HepG2 (cell line): ENCODE measurements around the gene MPG. TPM values are rescaled to one million over a fixed set of nuclear protein-coding genes. Genes with fewer than 3 reads are reported as not detected.

ENCODE experiments used
- GMEB1 ChIP-seq: sonication (generic); formaldehyde crosslinking; IDR thresholded peaks from 2 replicates; pipeline ENCODE4 v1.5.1; 2020; ENCODE audit warnings: missing genetic modification reagents, mild to moderate bottlenecking, borderline replicate concordance
- HNF4G ChIP-seq, 2 experiments: sonication (generic) in 1 of 2; formaldehyde crosslinking in 1 of 2; IDR thresholded peaks; 2 replicates each; pipeline versions ENCODE4 v1.4.0 to v1.6.1; 2011 to 2020; ENCODE audit warnings: borderline replicate concordance in 2 of 2, low read depth in 2 of 2, mild to moderate bottlenecking in 2 of 2, low read length in 1 of 2, missing genetic modification reagents in 1 of 2, moderate library complexity in 1 of 2
- KLF16 ChIP-seq, 2 experiments: sonication (generic) in 1 of 2; formaldehyde crosslinking in 1 of 2; IDR thresholded peaks; 2 replicates each; pipeline versions ENCODE4 v1.6.1 to v1.8.0; 2016 to 2023; ENCODE audit warnings: missing genetic modification reagents in 2 of 2, missing compliant biosample characterization in 1 of 2
- XRCC5 ChIP-seq: fragments of 200-400 bp; formaldehyde crosslinking; optimal IDR thresholded peaks from 2 replicates; pipeline ENCODE3; 2017; ENCODE audit warnings: mild to moderate bottlenecking, low read length
- ZBTB49 ChIP-seq: sonication (generic); formaldehyde crosslinking; IDR thresholded peaks from 2 replicates; pipeline ENCODE4 v1.4.0; 2020; ENCODE audit warnings: missing genetic modification reagents, borderline replicate concordance
- ZNF354B ChIP-seq: sonication (generic); formaldehyde crosslinking; IDR thresholded peaks from 2 replicates; pipeline ENCODE4 v1.8.0; 2022; ENCODE audit warnings: mild to moderate bottlenecking, missing genetic modification reagents
- ZNF432 ChIP-seq: sonication (generic); formaldehyde crosslinking; IDR thresholded peaks from 2 replicates; pipeline ENCODE4 v1.5.0; 2020; ENCODE audit warnings: missing genetic modification reagents, mild to moderate bottlenecking, borderline replicate concordance
- ZNF768 ChIP-seq: sonication (generic); formaldehyde crosslinking; IDR thresholded peaks from 2 replicates; pipeline ENCODE4 v1.4.0; 2020; ENCODE audit warnings: missing genetic modification reagents
- polyA plus RNA-seq, 8 experiments: library from polyadenylated mRNA; depleted of rRNA in 3 of 8; stranded (reverse) in 7 of 8; unstranded in 1 of 8; fragments of >200 nt; fragmentation: Illumina TruSeq in 4 of 8; extraction: Trizol in 4 of 8; gene quantifications; 2 replicates each; pipeline versions ENCODE4 v1.2.1 to v1.2.3, GENCODE V29; 2011 to 2016; ENCODE audit warnings: low read depth in 4 of 8, missing spikeins in 1 of 8, mixed read lengths in 1 of 8; ENCODE audit not compliant: insufficient read depth in 1 of 8
- total RNA-seq, 5 experiments: library from RNA; depleted of rRNA; stranded (reverse); fragments of >200 nt; fragmentation: Illumina TruSeq; extraction: Trizol; gene quantifications; 2 replicates each; pipeline ENCODE4 v1.2.3, GENCODE V29; 2016; ENCODE audit warnings: low read depth in 1 of 5
- TF ChIP-seq, protein P1 (sequence below): sonication (generic); formaldehyde crosslinking; IDR thresholded peaks from 2 replicates; pipeline ENCODE4 v1.4.0; 2020; ENCODE audit warnings: missing genetic modification reagents
- TF ChIP-seq, protein P2 (sequence below): sonication (generic); formaldehyde crosslinking; IDR thresholded peaks from 2 replicates; pipeline ENCODE4 v1.8.0; 2022; ENCODE audit warnings: mild to moderate bottlenecking, missing genetic modification reagents, borderline replicate concordance
- TF ChIP-seq, protein P3 (sequence below): sonication (generic); formaldehyde crosslinking; IDR thresholded peaks from 2 replicates; pipeline ENCODE4 v1.4.0; 2020; ENCODE audit warnings: missing genetic modification reagents; ENCODE audit errors: not compliant biosample characterization
- TF ChIP-seq, protein P4 (sequence below): sonication (generic); formaldehyde crosslinking; IDR thresholded peaks from 2 replicates; pipeline ENCODE4 v1.5.1; 2020; ENCODE audit warnings: mild to moderate bottlenecking, missing genetic modification reagents, moderate library complexity

The MPG gene
- total and polyA plus RNA-seq, 2 of the 13 experiments (the other 11 are each of a cell fraction or from before 2014, with no cell fraction given), result 59.1 to 62.5 TPM

DNA sequence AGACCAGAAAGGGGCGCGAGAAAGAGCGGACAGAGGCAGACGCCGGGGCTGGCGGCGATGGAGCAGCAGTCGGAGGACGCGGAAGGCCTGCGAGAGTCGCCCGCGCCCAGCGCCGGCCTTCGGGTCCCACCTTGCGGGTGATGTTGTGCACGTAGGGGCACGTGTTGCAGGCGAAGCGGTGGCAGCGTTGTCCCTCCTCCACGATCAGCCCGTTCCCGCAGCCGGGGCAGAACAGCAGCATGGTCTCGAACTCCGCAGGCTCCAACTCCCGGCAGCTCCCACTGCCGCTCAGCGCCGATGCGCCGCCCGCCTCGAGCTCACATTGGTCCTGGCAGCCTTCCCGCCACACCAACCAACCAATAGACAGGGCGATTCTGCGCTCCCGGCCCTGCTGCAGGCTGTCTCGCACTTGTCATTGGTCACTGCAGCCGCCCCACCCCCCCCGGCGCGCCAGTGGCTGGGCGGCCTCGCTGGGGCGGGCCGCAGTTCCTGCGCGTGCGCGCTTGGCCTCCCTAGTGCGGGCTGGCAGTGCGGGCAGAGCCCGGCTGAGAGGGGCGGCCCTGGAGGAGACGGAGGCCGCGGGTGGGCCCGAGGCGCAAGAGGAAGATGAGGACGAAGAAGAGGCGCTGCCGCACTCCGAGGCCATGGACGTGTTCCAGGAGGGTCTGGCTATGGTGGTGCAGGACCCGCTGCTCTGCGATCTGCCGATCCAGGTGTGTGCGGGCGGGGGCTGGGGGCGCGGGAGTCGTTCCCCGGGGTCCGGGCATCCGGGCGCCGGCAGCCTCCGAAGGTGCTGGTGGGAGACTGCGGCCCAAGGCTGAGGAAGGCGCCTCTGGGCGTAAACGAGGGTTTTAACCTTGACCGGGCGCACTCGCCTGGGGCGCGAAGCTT, 24.4 kb upstream of the MPG start, which contains the start of the genes POLR3K and SNRNP25 (continued):
- TF ChIP-seq, protein P1, sequence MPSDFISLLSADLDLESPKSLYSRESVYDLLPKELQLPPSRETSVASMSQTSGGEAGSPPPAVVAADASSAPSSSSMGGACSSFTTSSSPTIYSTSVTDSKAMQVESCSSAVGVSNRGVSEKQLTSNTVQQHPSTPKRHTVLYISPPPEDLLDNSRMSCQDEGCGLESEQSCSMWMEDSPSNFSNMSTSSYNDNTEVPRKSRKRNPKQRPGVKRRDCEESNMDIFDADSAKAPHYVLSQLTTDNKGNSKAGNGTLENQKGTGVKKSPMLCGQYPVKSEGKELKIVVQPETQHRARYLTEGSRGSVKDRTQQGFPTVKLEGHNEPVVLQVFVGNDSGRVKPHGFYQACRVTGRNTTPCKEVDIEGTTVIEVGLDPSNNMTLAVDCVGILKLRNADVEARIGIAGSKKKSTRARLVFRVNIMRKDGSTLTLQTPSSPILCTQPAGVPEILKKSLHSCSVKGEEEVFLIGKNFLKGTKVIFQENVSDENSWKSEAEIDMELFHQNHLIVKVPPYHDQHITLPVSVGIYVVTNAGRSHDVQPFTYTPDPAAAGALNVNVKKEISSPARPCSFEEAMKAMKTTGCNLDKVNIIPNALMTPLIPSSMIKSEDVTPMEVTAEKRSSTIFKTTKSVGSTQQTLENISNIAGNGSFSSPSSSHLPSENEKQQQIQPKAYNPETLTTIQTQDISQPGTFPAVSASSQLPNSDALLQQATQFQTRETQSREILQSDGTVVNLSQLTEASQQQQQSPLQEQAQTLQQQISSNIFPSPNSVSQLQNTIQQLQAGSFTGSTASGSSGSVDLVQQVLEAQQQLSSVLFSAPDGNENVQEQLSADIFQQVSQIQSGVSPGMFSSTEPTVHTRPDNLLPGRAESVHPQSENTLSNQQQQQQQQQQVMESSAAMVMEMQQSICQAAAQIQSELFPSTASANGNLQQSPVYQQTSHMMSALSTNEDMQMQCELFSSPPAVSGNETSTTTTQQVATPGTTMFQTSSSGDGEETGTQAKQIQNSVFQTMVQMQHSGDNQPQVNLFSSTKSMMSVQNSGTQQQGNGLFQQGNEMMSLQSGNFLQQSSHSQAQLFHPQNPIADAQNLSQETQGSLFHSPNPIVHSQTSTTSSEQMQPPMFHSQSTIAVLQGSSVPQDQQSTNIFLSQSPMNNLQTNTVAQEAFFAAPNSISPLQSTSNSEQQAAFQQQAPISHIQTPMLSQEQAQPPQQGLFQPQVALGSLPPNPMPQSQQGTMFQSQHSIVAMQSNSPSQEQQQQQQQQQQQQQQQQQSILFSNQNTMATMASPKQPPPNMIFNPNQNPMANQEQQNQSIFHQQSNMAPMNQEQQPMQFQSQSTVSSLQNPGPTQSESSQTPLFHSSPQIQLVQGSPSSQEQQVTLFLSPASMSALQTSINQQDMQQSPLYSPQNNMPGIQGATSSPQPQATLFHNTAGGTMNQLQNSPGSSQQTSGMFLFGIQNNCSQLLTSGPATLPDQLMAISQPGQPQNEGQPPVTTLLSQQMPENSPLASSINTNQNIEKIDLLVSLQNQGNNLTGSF (CRISPR knock-in tag), result 0 out of 2 replicates have a peak, but pooled peaks have one; percentile 12
- TF ChIP-seq, protein P2, sequence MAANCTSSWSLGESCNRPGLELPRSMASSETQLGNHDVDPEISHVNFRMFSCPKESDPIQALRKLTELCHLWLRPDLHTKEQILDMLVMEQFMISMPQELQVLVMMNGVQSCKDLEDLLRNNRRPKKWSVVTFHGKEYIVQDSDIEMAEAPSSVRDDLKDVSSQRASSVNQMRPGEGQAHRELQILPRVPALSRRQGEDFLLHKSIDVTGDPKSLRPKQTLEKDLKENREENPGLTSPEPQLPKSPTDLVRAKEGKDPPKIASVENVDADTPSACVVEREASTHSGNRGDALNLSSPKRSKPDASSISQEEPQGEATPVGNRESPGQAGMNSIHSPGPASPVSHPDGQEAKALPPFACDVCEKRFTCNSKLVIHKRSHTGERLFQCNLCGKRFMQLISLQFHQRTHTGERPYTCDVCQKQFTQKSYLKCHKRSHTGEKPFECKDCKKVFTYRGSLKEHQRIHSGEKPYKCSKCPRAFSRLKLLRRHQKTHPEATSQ, result no peak
- TF ChIP-seq, protein P3, sequence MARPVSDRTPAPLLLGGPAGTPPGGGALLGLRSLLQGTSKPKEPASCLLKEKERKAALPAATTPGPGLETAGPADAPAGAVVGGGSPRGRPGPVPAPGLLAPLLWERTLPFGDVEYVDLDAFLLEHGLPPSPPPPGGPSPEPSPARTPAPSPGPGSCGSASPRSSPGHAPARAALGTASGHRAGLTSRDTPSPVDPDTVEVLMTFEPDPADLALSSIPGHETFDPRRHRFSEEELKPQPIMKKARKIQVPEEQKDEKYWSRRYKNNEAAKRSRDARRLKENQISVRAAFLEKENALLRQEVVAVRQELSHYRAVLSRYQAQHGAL (CRISPR knock-in tag), result no peak
- no peak for TF ChIP-seq HNF4G (IDR thresholded peaks at IDR 0.05; ENCODE audit: borderline replicate concordance, low read depth, low read length)
- TF ChIP-seq HNF4G (CRISPR knock-in tag; IDR thresholded peaks at IDR 0.05; ENCODE audit: borderline replicate concordance, low read depth), result no peak; the same call in 1 of the 2 replicates
- 0 out of 2 replicates have a peak, but pooled peaks have one; percentile 73 for TF ChIP-seq ZNF354B
- TF ChIP-seq ZNF432 (CRISPR knock-in tag), result no peak
- TF ChIP-seq XRCC5, result no peak
- TF ChIP-seq KLF16 (CRISPR knock-in tag; IDR thresholded peaks at IDR 0.05), result peak in 1 of 2 experiments; percentile 19; a peak in 1 of 4 replicates
- TF ChIP-seq, protein P4, sequence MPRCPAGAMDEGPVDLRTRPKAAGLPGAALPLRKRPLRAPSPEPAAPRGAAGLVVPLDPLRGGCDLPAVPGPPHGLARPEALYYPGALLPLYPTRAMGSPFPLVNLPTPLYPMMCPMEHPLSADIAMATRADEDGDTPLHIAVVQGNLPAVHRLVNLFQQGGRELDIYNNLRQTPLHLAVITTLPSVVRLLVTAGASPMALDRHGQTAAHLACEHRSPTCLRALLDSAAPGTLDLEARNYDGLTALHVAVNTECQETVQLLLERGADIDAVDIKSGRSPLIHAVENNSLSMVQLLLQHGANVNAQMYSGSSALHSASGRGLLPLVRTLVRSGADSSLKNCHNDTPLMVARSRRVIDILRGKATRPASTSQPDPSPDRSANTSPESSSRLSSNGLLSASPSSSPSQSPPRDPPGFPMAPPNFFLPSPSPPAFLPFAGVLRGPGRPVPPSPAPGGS (CRISPR knock-in tag), result peak; percentile 70; the same call in 1 of the 2 replicates
- TF ChIP-seq GMEB1, result no peak
- no peak for TF ChIP-seq ZBTB49 (CRISPR knock-in tag)
- TF ChIP-seq ZNF768 (CRISPR knock-in tag), result 0 out of 2 replicates have a peak, but pooled peaks have one; percentile 19
